HFFc6 (cell line): ENCODE data around the gene CDK15. TPM values are rescaled to one million over a fixed set of nuclear protein-coding genes. Genes with fewer than 3 reads are reported as not detected.

Experiments
- DNase-seq: peaks from one replicate; pipeline ENCODE4 v3.0.0-alpha.2; 2018
- H3K27ac Mint-ChIP-seq: 2 replicates; pipeline ENCODE4 v1.8.0; 2020; ENCODE audit warnings: mild to moderate bottlenecking, mixed read lengths
- H3K27me3 Mint-ChIP-seq: 2 replicates; pipeline ENCODE4 v1.8.0; 2021; ENCODE audit warnings: mild to moderate bottlenecking, moderate library complexity, mixed read lengths; ENCODE audit not compliant: insufficient read depth
- H3K36me3 Mint-ChIP-seq: 2 replicates; pipeline ENCODE4 v1.8.0; 2021; ENCODE audit warnings: low read depth, mixed read lengths
- H3K4me1 Mint-ChIP-seq: 2 replicates; pipeline ENCODE4 v1.8.0; 2020; ENCODE audit warnings: low read depth, mixed read lengths
- H3K4me3 Mint-ChIP-seq: 2 replicates; pipeline ENCODE4 v1.8.0; 2020; ENCODE audit warnings: mild to moderate bottlenecking, moderate library complexity, mixed read lengths
- H3K9me3 Mint-ChIP-seq: 2 replicates; pipeline ENCODE4 v1.8.0; 2020; ENCODE audit warnings: mild to moderate bottlenecking, mixed read lengths
- CTCF ChIP-seq: fragments of 200-600 bp; sonication (generic); IDR thresholded peaks from 2 replicates; pipeline ENCODE4 v1.5.0; 2021; ENCODE audit warnings: antibody characterized with exemption, mild to moderate bottlenecking
- total RNA-seq, 6 experiments: library from RNA; stranded (reverse); fragmentation: NEBNext Ultra II Directional; extraction: Animal tissue kit (Norgen Biotek cat#: 25700); gene quantifications; 2 replicates in 1 of 6; 3 replicates in 5 of 6; pipeline ENCODE4 v1.2.3, GENCODE V29; 2021

CDK15 gene
- total RNA-seq, 6 experiments from 2014 or later: 21.7 to 59.8 (median 49.4) TPM

- TF ChIP-seq CTCF: no peak
- peak; percentile 95 for DNase-seq
- Mint-ChIP-seq H3K27ac (peak overlapping the region; percentile 99), H3K4me3 (peak overlapping the region; percentile 68), H3K4me1 (peaks cover 75% of the 10 kb centered on the region), H3K36me3 (peaks cover 25% of the 10 kb centered on the region), H3K27me3 (peaks cover 3% of the 10 kb centered on the region), H3K9me3 (no peaks in the 10 kb centered on the region)
These were observed 74.8 kb downstream of the CDK15 start for GRCh38 chr2:201880993-201881611.

- H3K36me3 Mint-ChIP-seq: peaks cover 22% of the 10 kb centered on the region
- peaks cover 7% of the 10 kb centered on the region for H3K27me3 Mint-ChIP-seq
- H3K4me3 Mint-ChIP-seq: peak overlapping the region; percentile 68
- peaks cover 81% of the 10 kb centered on the region for H3K4me1 Mint-ChIP-seq
- H3K27ac Mint-ChIP-seq: peak overlapping the region; percentile 99
- H3K9me3 Mint-ChIP-seq: no peaks in the 10 kb centered on the region
- no peak for TF ChIP-seq CTCF
- DNase-seq: no peak
These were observed 75.4 kb downstream of the CDK15 start for GRCh38 chr2:201881741-201882140.

GRCh38 chr2:201882353-201883090 lies 76.2 kb downstream of the CDK15 start:
- no peak for TF ChIP-seq CTCF
- peaks cover 89% of the 10 kb centered on the region for H3K4me1 Mint-ChIP-seq
- peaks cover 22% of the 10 kb centered on the region for H3K36me3 Mint-ChIP-seq
- H3K4me3 Mint-ChIP-seq: peak overlapping the region; percentile 68
- H3K27me3 Mint-ChIP-seq: peaks cover 7% of the 10 kb centered on the region
- H3K27ac Mint-ChIP-seq: peak overlapping the region; percentile 99
- H3K9me3 Mint-ChIP-seq: no peaks in the 10 kb centered on the region
- peak; percentile 61 for DNase-seq

GRCh38 chr2:201883606-201884369 lies 77.5 kb downstream of the CDK15 start:
- H3K4me1 Mint-ChIP-seq: peaks cover 94% of the 10 kb centered on the region
- H3K9me3 Mint-ChIP-seq: no peaks in the 10 kb centered on the region
- TF ChIP-seq CTCF: no peak
- no peak overlapping the region for H3K4me3 Mint-ChIP-seq
- H3K27me3 Mint-ChIP-seq: peaks cover 7% of the 10 kb centered on the region
- H3K36me3 Mint-ChIP-seq: peaks cover 16% of the 10 kb centered on the region
- H3K27ac Mint-ChIP-seq: no peak overlapping the region
- DNase-seq: no peak

GRCh38 chr2:201886504-201886903 lies 80.2 kb downstream of the CDK15 start:
- peak; percentile 70 for DNase-seq
- Mint-ChIP-seq H3K27ac (no peak overlapping the region), H3K27me3 (peaks cover 5% of the 10 kb centered on the region; the same call in 1 of the 2 replicates), H3K4me1 (peaks cover 90% of the 10 kb centered on the region), H3K9me3 (no peaks in the 10 kb centered on the region), H3K4me3 (no peak overlapping the region), H3K36me3 (peaks cover 31% of the 10 kb centered on the region)
- TF ChIP-seq CTCF: no peak
